ENCODE results near the gene EXOC3L1. TPM values are rescaled to one million over a fixed set of nuclear protein-coding genes. Genes with fewer than 3 reads are reported as not detected.
A peak's percentile ranks its signal among the peaks of the same experiment; 100 is the strongest.

EXOC3L1 gene
- total and polyA plus RNA-seq, 2 of the 13 experiments (the other 11 are each of a cell fraction or from before 2014, with no cell fraction given): 0.12 TPM; not detected in 1

GRCh38 chr16:67207249-67208091 lies 17.5 kb upstream of the EXOC3L1 start (continued):
- TF ChIP-seq ZNF280B (CRISPR knock-in tag; IDR thresholded peaks at IDR 0.05; ENCODE audit: borderline replicate concordance) (no peak), LRRFIP1 (CRISPR knock-in tag; conservative IDR thresholded peaks at IDR 0.05) (no peak), TSC22D2 (CRISPR knock-in tag; IDR thresholded peaks at IDR 0.05; ENCODE audit: borderline replicate concordance) (no peak), ZNF430 (CRISPR knock-in tag; IDR thresholded peaks at IDR 0.05) (no peak), ZNF317 (CRISPR knock-in tag; IDR thresholded peaks at IDR 0.05) (no peak), HNF4A (CRISPR knock-in tag; IDR thresholded peaks at IDR 0.05) (no peak; the same call in 1 of the 2 replicates), DZIP1 (CRISPR knock-in tag; IDR thresholded peaks at IDR 0.05) (no peak), PHF5A (CRISPR knock-in tag; IDR thresholded peaks at IDR 0.05; ENCODE audit: low read depth, unreplicated experiment) (no peak), CEBPZ (IDR thresholded peaks at IDR 0.05; ENCODE audit: low read length) (no peak), IKZF4 (CRISPR knock-in tag; IDR thresholded peaks at IDR 0.05; ENCODE audit: borderline replicate concordance, low read depth, not compliant biosample characterization) (no peak), ZNF563 (CRISPR knock-in tag; IDR thresholded peaks at IDR 0.05) (no peak), THRA (CRISPR knock-in tag; IDR thresholded peaks at IDR 0.05; ENCODE audit: borderline replicate concordance) (peak; percentile 38; the same call in 1 of the 2 replicates), ZMYM2 (CRISPR knock-in tag; IDR thresholded peaks at IDR 0.05) (0 out of 2 replicates have a peak, but pooled peaks have one; percentile 49), ZMAT5 (CRISPR knock-in tag; IDR thresholded peaks at IDR 0.05; ENCODE audit: borderline replicate concordance, low read depth) (no peak)

Data from HepG2 (cell line).